Fibroblast of skin of back (primary cell): ENCODE data around the gene SPAG16.

Experiments used
- DNase-seq: peaks from one replicate; pipeline ENCODE4 v3.0.0-alpha.2; 2013

SPAG16 gene

GRCh38 chr2:213411582-213412289 is 127.5 kb downstream of the SPAG16 start:
- no peak for DNase-seq

GRCh38 chr2:213415093-213415492 is 130.8 kb downstream of the SPAG16 start:
- no peak for DNase-seq

GRCh38 chr2:213416832-213417231 is 132.6 kb downstream of the SPAG16 start:
- DNase-seq: no peak

GRCh38 chr2:213419980-213420379 is 135.7 kb downstream of the SPAG16 start:
- DNase-seq: no peak

GRCh38 chr2:213420828-213421385 is 136.6 kb downstream of the SPAG16 start:
- no peak for DNase-seq

- DNase-seq: no peak
Measured at GRCh38 chr2:213422211-213422610, 137.9 kb downstream of the SPAG16 start.

- DNase-seq: no peak
Measured at GRCh38 chr2:213425618-213426017, 141.4 kb downstream of the SPAG16 start.

GRCh38 chr2:213429516-213429915 is 145.3 kb downstream of the SPAG16 start:
- no peak for DNase-seq

GRCh38 chr2:213443921-213444320 is 159.7 kb downstream of the SPAG16 start:
- DNase-seq: no peak

GRCh38 chr2:213451542-213452239 is 167.4 kb downstream of the SPAG16 start:
- DNase-seq: no peak

- no peak for DNase-seq
Measured at GRCh38 chr2:213455316-213456008, 171.2 kb downstream of the SPAG16 start.

- no peak for DNase-seq
Measured at GRCh38 chr2:213475433-213475832, 191.2 kb downstream of the SPAG16 start.

GRCh38 chr2:213476641-213477040 is 192.4 kb downstream of the SPAG16 start:
- DNase-seq: no peak

- no peak for DNase-seq
Measured at GRCh38 chr2:213490087-213490486, 205.8 kb downstream of the SPAG16 start.

GRCh38 chr2:213491376-213491775 is 207.1 kb downstream of the SPAG16 start:
- no peak for DNase-seq

- DNase-seq: no peak
Measured at GRCh38 chr2:213496226-213496625, 212.0 kb downstream of the SPAG16 start.

GRCh38 chr2:213500881-213501280 is 216.6 kb downstream of the SPAG16 start:
- no peak for DNase-seq

- no peak for DNase-seq
Measured at GRCh38 chr2:213524164-213524563, 239.9 kb downstream of the SPAG16 start.

GRCh38 chr2:213537579-213537978 is 253.3 kb downstream of the SPAG16 start:
- no peak for DNase-seq

GRCh38 chr2:213544940-213545339 is 260.7 kb downstream of the SPAG16 start:
- DNase-seq: no peak

GRCh38 chr2:213545481-213545880 is 261.2 kb downstream of the SPAG16 start:
- DNase-seq: no peak

- no peak for DNase-seq
Measured at GRCh38 chr2:213545964-213546475, 261.8 kb downstream of the SPAG16 start.

- DNase-seq: no peak
Measured at GRCh38 chr2:213551526-213551925, 267.3 kb downstream of the SPAG16 start.
